ENCODE measurements around the gene GEMIN5. TPM values are rescaled to one million over a fixed set of nuclear protein-coding genes. Genes with fewer than 3 reads are reported as not detected.
A peak's percentile ranks its signal among the peaks of the same experiment; 100 is the strongest.

Gene GEMIN5
- total and polyA plus RNA-seq, 2 of the 4 experiments (the other 2 are of a cell fraction), result 9.0 to 31.5 TPM

DNA sequence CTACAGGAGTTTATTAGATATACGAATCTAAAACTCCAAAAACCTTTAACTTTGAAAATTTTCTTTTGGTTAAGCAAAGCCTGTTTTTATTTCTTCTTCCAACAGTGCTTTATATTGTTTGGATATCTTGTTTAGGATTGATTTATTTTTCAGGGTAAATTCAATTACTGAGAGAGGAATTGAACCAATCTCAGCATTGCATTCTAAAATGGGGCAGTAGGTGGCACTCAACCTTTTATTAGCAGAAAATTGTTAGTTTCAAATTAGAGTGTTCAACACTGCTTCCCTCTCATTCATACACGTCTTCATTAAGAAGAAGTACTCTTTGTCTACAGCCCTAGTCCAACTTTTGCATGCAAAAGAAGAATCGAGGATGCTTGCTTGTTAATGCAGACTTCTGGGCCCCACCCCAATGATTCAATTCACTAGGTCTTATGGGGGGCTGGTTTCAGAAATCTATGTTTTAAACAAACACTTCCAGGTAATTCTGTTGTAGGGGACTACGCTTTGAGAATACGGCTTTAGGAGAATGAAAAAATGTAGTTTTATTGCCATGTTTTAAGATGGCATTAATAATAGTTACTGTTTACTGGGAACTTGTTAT, 29.5 kb upstream of the GEMIN5 start:
- H2BK15ac ChIP-seq (ENCODE audit: low read depth, low read length), result no peak overlapping the region
- H3K23ac ChIP-seq (ENCODE audit: low read depth, low read length), result no peak overlapping the region
- dilution Hi-C loops (cut with HindIII; ENCODE audit: low sequenced_read_pairs, unreplicated experiment) (no loop called here), intact Hi-C loops (cut with micrococcal nuclease) (no loop called here), in situ Hi-C loops (cut with MboI; ENCODE audit: low sequenced_read_pairs) (no loop called here)
- no TSS peak for BruUV-seq (replicated peaks)
- no peak overlapping the region for H3K4ac ChIP-seq (ENCODE audit: low read depth, low read length)
- H4K5ac ChIP-seq (ENCODE audit: low read depth, low read length), result no peak overlapping the region
- peaks cover 6 to 10% of the 10 kb centered on the region in 2 experiments; a peak in 2 of 4 replicates for H3K79me1 ChIP-seq (ENCODE audit: low read depth in 1 of 2, low read length in 2 of 2)
- TF ChIP-seq RCOR1 (IDR thresholded peaks at IDR 0.05; ENCODE audit: insufficient replicate concordance, low read length), result no peak
- 0 out of 2 replicates have a peak, but pooled peaks have one; percentile 27 for TF ChIP-seq SMC3 (IDR thresholded peaks at IDR 0.05; ENCODE audit: low read depth, low read length)
- no peak for TF ChIP-seq RAD21 (IDR thresholded peaks at IDR 0.05; ENCODE audit: low read length)
- TF ChIP-seq CTCF (conservative IDR thresholded peaks at IDR 0.05; ENCODE audit: low read depth, low read length), result peak; percentile 56
- ATAC-seq (ENCODE audit: low read depth) (peak; percentile 73), DNase-seq (peak; percentile 21)
- no peak overlapping the region for H3K14ac ChIP-seq (replicated peaks; ENCODE audit: low read depth, low read length)
- H3K27ac ChIP-seq (ENCODE audit: insufficient read depth, low read length), result no peak overlapping the region
- H3K4me2 ChIP-seq (ENCODE audit: low read depth, low read length), result no peak overlapping the region
- no peaks in the 10 kb centered on the region for H3K27me3 ChIP-seq (ENCODE audit: control insufficient read depth, insufficient read depth, low read length)
- no peak overlapping the region for H3K18ac ChIP-seq (ENCODE audit: low read depth, low read length)
- no peak overlapping the region for H4K8ac ChIP-seq (ENCODE audit: low read depth in 2 of 2, low read length in 2 of 2)
- H2AK5ac ChIP-seq (ENCODE audit: low read depth, low read length), result no peak overlapping the region
- POLR2A ChIA-PET (ENCODE audit: unreplicated experiment), result no interaction called here
- no peak overlapping the region for H3K56ac ChIP-seq (ENCODE audit: extremely low read depth, insufficient read depth, low read length)
- H3K4me1 ChIP-seq (ENCODE audit: control insufficient read depth, insufficient read depth, low read length), result peaks cover 1% of the 10 kb centered on the region; the same call in 1 of the 2 replicates
- H3K36me3 ChIP-seq (ENCODE audit: control insufficient read depth, insufficient read depth, low read length), result peaks cover 4% of the 10 kb centered on the region
- no peak overlapping the region for H2AFZ ChIP-seq (replicated peaks; ENCODE audit: low read length, poor library complexity)
- H2AK9ac ChIP-seq (replicated peaks; ENCODE audit: low read depth, low read length, poor library complexity), result no peak overlapping the region
- no peak overlapping the region for H3K4me3 ChIP-seq (ENCODE audit: insufficient read depth, low read depth, low read length)
- CTCF ChIA-PET, result interaction anchor here (1.1 to 1.4 kb wide), 3 partner anchors 8 to 1857 kb away, joined by 3 to 5 read pairs (median 4); no protein-coding TSS in a partner anchor
- no peak overlapping the region for H2BK20ac ChIP-seq (ENCODE audit: low read depth, low read length)
- WGBS, 2 experiments (ENCODE audit: extremely low coverage in 2 of 2, insufficient read length in 1 of 2), result no CpG with 5 or more reads among the region's 5 CpGs
- H2BK120ac ChIP-seq (ENCODE audit: low read depth, low read length), result no peak overlapping the region
- no peaks in the 10 kb centered on the region for H3K9me3 ChIP-seq (ENCODE audit: control insufficient read depth, insufficient read depth, low read length)
- no peaks in the 10 kb centered on the region for H3K9me1 ChIP-seq (ENCODE audit: insufficient read depth, low read length)
- no peak overlapping the region for H2BK5ac ChIP-seq (ENCODE audit: low read depth, low read length, poor library complexity, severe bottlenecking)
- no peaks in the 10 kb centered on the region for H4K20me1 ChIP-seq (ENCODE audit: insufficient read depth, low read length)
- H3K9ac ChIP-seq (ENCODE audit: low read depth, low read length), result no peak overlapping the region
- no peak overlapping the region for H4K91ac ChIP-seq (ENCODE audit: insufficient read depth, low read depth, low read length)

All from IMR-90 (cell line).